K562 treated with DMSO at 1 percent for 24 hours (cell line): ENCODE results near the gene ATP5MC3. TPM values are rescaled to one million over a fixed set of nuclear protein-coding genes. Genes with fewer than 3 reads are reported as not detected.

Experiments used
- total RNA-seq: library from RNA; unstranded; fragments of 300-600 nt; gene quantifications from 2 replicates; pipeline ENCODE4 v1.2.3, GENCODE V29; 2022; ENCODE audit warnings: low read depth; ENCODE audit not compliant: insufficient read depth

Gene ATP5MC3
- total RNA-seq: 507 and 578 TPM in 2 replicates

GRCh38 chr2:175181104-175181876, at the start of gene ATP5MC3:
Gene ATP5MC3, minus strand, starts transcription at chr2:175181710. Its CDS starts 317 bp downstream, at chr2:175181393.

GRCh38 chr2:175167792-175168563, 13.5 kb downstream of the ATP5MC3 start, which contains the start of gene ATF2:
Gene ATF2, minus strand, starts transcription at chr2:175168203. Its CDS starts 31,760 bp downstream, at chr2:175136443.

Other genes starting within 250 kb of the ATP5MC3 start
- gene CHN1, start 176.3 kb downstream of the ATP5MC3 start, total RNA-seq: 0.32 TPM in 1 of 2 replicates, not detected in the other
- 24.8 and 29.0 TPM in 2 replicates for gene ATF2, start 13.5 kb downstream of the ATP5MC3 start, total RNA-seq